ENCODE results near the gene LIMA1.

Gene LIMA1

DNA sequence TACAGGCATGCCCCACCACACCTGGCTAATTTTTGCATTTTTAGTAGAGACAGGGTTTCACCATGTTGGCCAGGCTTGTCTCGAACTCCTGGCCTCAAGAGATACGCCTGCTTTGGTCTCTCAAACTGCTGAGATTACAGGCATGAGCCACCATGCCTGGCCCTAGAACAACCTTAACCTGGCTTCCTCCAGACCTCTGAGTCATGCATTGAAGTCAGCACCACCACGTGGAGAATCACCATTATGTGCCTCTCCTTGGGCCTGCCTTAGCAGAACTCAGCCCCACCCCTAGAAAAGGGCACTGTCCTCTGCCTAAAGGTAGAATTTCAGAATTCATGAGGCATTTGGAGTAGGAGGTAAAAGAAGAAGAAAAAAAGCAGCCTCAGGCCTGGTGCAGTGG is 49.0 kb downstream of the LIMA1 start:
- DNase-seq (ENCODE audit: low read depth, low spot score): no peak
- H3K4me3 ChIP-seq: no peak overlapping the region
- no peak overlapping the region for H3K9ac ChIP-seq (ENCODE audit: insufficient read length)
- no peaks in the 10 kb centered on the region for H3K9me3 ChIP-seq (ENCODE audit: low read depth, low read length)
- no peaks in the 10 kb centered on the region for H3K36me3 ChIP-seq (ENCODE audit: insufficient read depth, low read length)
- H3K27ac ChIP-seq: no peak overlapping the region
- TF ChIP-seq EZH2 (IDR thresholded peaks at IDR 0.05) (no peak), POLR2AphosphoS5 (IDR thresholded peaks at IDR 0.05; ENCODE audit: borderline replicate concordance, low read depth, low read length) (no peak), FOXP2 (optimal IDR thresholded peaks at IDR 0.05; ENCODE audit: control extremely low read depth, extremely low read length, insufficient read depth) (no peak)

DNA sequence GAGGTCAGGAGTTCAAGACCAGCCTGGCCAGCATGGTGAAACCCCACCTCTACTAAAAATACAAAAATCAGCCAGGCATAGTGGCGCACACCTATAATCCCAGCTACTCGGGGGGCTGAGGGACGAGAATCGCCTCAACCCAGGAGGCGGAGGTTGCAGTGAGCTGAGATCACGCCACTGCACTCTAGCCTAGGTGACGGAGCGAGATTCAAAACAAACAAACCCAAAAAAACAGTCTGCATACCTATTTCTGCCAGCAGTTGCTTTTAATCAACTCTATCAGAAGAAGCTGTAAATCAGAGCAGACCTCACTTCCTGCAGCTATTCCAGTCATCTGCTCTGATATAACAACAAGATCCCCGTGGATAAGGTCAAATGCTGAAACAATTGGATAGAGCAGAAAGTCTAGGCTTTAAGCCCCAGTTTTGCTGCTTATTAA is 50.5 kb downstream of the LIMA1 start:
- H3K9ac ChIP-seq (ENCODE audit: insufficient read length): peak overlapping the region; percentile 41
- no peaks in the 10 kb centered on the region for H3K36me3 ChIP-seq (ENCODE audit: insufficient read depth, low read length)
- TF ChIP-seq POLR2AphosphoS5 (IDR thresholded peaks at IDR 0.05; ENCODE audit: borderline replicate concordance, low read depth, low read length) (no peak), EZH2 (IDR thresholded peaks at IDR 0.05) (no peak), FOXP2 (optimal IDR thresholded peaks at IDR 0.05; ENCODE audit: control extremely low read depth, extremely low read length, insufficient read depth) (no peak)
- no peak for DNase-seq (ENCODE audit: low read depth, low spot score)
- no peak overlapping the region for H3K27ac ChIP-seq
- no peaks in the 10 kb centered on the region for H3K9me3 ChIP-seq (ENCODE audit: low read depth, low read length)
- H3K4me3 ChIP-seq: no peak overlapping the region

DNA sequence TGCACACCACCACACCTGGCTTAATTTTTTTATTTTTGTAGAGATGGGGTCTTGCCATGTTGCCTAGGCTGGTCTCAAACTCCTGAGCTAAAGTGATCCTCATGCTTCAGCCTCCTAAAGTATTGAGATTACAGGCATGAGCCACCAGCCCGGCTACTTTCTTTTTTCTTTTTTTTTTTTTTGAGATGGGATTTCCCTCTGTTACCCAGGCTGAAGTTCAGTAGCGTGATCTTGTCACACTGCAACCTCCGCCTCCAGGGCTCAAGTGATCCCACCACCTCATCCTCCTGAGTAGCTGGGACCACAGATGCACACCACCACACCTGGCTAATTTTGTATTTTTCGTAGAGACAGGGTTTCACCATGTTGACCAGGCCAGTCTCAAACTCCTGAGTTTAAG is 51.1 kb downstream of the LIMA1 start:
- no peaks in the 10 kb centered on the region for H3K9me3 ChIP-seq (ENCODE audit: low read depth, low read length)
- TF ChIP-seq FOXP2 (optimal IDR thresholded peaks at IDR 0.05; ENCODE audit: control extremely low read depth, extremely low read length, insufficient read depth): no peak
- no peak for TF ChIP-seq POLR2AphosphoS5 (IDR thresholded peaks at IDR 0.05; ENCODE audit: borderline replicate concordance, low read depth, low read length)
- TF ChIP-seq EZH2 (IDR thresholded peaks at IDR 0.05): no peak
- no peak overlapping the region for H3K27ac ChIP-seq
- H3K36me3 ChIP-seq (ENCODE audit: insufficient read depth, low read length): no peaks in the 10 kb centered on the region
- H3K9ac ChIP-seq (ENCODE audit: insufficient read length): no peak overlapping the region
- H3K4me3 ChIP-seq: no peak overlapping the region
- no peak for DNase-seq (ENCODE audit: low read depth, low spot score)

DNA sequence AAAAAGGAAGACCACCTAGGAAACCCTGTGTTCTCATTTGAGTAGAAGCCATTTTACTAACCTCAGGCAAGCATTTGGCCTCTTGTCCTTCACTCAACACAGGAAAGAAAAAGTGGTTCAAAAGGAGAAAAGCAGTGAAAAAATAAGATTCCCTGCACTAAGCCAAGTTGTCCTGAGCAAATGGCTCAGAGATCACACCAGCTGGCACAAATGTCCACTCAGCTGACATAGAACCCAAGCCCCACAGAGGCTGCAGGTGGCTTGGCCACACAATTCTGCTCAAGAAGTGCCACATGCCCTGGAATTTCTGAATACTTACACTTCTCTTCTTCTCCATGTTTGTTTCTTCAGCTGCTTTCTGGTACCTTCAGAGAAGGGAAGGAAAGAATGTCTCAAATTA is 52.0 kb downstream of the LIMA1 start:
- Histone ChIP-seq H3K27ac (no peak overlapping the region), H3K4me3 (no peak overlapping the region), H3K9ac (ENCODE audit: insufficient read length) (no peak overlapping the region), H3K9me3 (ENCODE audit: low read depth, low read length) (no peaks in the 10 kb centered on the region), H3K36me3 (ENCODE audit: insufficient read depth, low read length) (no peaks in the 10 kb centered on the region)
- no peak for TF ChIP-seq POLR2AphosphoS5 (IDR thresholded peaks at IDR 0.05; ENCODE audit: borderline replicate concordance, low read depth, low read length)
- TF ChIP-seq EZH2 (IDR thresholded peaks at IDR 0.05): no peak
- TF ChIP-seq FOXP2 (optimal IDR thresholded peaks at IDR 0.05; ENCODE audit: control extremely low read depth, extremely low read length, insufficient read depth): no peak
- DNase-seq (ENCODE audit: low read depth, low spot score): no peak

DNA sequence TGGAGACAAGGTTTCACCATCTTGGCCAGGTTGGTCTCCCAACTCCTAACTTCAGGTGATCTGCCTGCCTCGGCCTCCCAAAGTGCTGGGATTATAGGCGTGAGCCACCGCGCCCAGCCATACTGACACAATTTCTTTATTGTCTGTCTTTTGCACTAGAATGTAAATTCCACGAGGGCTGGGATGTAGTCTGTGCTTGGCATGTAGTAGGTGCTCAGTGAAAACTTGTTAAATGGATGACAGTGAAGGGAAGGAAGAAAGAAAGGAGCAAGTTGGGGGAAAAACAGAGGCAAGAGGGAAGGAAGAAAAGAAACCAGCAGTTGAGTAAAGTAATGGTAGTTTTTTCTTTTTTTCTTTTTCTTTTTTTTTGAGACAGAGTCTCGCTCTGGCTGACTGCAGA is 53.1 kb downstream of the LIMA1 start:
- no peak overlapping the region for H3K4me3 ChIP-seq
- no peak overlapping the region for H3K9ac ChIP-seq (ENCODE audit: insufficient read length)
- no peak for TF ChIP-seq EZH2 (IDR thresholded peaks at IDR 0.05)
- H3K9me3 ChIP-seq (ENCODE audit: low read depth, low read length): no peaks in the 10 kb centered on the region
- no peak for DNase-seq (ENCODE audit: low read depth, low spot score)
- no peak overlapping the region for H3K27ac ChIP-seq
- no peaks in the 10 kb centered on the region for H3K36me3 ChIP-seq (ENCODE audit: insufficient read depth, low read length)

DNA sequence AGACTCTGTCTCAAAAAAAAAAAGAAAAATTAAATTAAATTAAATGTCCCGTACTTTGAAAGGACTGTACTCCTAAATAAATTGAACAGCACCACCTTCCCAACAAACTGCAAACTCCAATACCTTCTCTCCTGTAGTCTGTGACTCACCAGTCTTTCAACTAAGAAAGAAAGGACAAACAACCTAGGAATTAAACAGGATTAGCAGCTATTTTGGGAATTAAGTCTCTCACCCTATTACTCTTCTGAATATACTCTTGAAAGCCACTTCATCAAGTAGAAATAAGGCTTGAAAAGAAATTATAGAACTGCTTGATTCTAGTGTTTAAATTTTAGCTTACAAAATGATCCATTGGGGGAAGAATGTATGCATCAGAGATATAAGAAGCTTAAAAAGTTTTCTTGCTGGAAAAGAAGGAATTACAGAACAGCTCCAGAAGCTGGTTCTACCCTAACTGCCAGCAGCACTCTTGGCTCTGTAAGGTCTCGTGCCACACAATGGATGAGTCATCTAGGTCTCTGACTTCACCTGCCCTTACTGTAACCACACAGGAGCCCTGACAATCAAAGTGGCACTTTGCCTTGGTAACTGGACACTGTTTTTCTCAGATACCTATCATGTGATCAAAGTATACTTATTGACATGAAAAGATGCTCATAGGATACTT is 59.2 kb downstream of the LIMA1 start:
- no peak for TF ChIP-seq FOXP2 (optimal IDR thresholded peaks at IDR 0.05; ENCODE audit: control extremely low read depth, extremely low read length, insufficient read depth)
- TF ChIP-seq EZH2 (IDR thresholded peaks at IDR 0.05): no peak
- TF ChIP-seq POLR2AphosphoS5 (IDR thresholded peaks at IDR 0.05; ENCODE audit: borderline replicate concordance, low read depth, low read length): no peak
- H3K9me3 ChIP-seq (ENCODE audit: low read depth, low read length): no peaks in the 10 kb centered on the region
- peak overlapping the region; percentile 70 for H3K27ac ChIP-seq
- H3K36me3 ChIP-seq (ENCODE audit: insufficient read depth, low read length): no peaks in the 10 kb centered on the region; the same call in 1 of the 2 replicates
- no peak overlapping the region for H3K4me3 ChIP-seq
- no peak for DNase-seq (ENCODE audit: low read depth, low spot score)
- no peak overlapping the region for H3K9ac ChIP-seq (ENCODE audit: insufficient read length)

DNA sequence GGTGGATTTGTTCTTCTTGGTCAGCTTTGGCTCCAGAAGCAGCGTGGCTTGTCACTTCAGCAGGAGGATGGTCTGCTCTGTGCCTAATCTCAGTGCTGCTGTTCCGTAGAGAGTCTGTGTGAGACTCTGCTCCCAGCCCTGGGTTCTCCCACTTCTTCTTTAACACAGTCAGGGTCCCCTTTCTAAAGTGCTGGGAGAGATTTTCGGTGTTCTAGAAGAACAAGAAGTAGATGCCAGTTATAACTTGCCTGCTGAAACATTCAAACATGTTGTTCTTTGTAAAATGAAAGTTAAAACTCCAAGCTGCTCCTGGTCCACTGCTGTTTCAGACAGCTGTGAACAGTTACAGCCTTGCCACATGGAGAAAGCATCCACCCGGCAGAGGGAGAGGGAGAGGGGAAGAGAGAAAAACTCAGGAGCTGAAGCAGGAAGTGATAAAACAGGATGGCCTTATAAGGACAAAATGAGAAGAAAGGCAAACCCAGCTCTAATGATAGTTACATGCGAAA is 61.0 kb downstream of the LIMA1 start:
- Histone ChIP-seq H3K9ac (ENCODE audit: insufficient read length) (peak overlapping the region; percentile 75), H3K4me3 (peak overlapping the region; percentile 85), H3K27ac (peak overlapping the region; percentile 98), H3K9me3 (ENCODE audit: low read depth, low read length) (no peaks in the 10 kb centered on the region), H3K36me3 (ENCODE audit: insufficient read depth, low read length) (peaks cover 12% of the 10 kb centered on the region)
- TF ChIP-seq FOXP2 (optimal IDR thresholded peaks at IDR 0.05; ENCODE audit: control extremely low read depth, extremely low read length, insufficient read depth): no peak
- TF ChIP-seq POLR2AphosphoS5 (IDR thresholded peaks at IDR 0.05; ENCODE audit: borderline replicate concordance, low read depth, low read length): peak; percentile 92
- DNase-seq (ENCODE audit: low read depth, low spot score): peak; percentile 72

DNA sequence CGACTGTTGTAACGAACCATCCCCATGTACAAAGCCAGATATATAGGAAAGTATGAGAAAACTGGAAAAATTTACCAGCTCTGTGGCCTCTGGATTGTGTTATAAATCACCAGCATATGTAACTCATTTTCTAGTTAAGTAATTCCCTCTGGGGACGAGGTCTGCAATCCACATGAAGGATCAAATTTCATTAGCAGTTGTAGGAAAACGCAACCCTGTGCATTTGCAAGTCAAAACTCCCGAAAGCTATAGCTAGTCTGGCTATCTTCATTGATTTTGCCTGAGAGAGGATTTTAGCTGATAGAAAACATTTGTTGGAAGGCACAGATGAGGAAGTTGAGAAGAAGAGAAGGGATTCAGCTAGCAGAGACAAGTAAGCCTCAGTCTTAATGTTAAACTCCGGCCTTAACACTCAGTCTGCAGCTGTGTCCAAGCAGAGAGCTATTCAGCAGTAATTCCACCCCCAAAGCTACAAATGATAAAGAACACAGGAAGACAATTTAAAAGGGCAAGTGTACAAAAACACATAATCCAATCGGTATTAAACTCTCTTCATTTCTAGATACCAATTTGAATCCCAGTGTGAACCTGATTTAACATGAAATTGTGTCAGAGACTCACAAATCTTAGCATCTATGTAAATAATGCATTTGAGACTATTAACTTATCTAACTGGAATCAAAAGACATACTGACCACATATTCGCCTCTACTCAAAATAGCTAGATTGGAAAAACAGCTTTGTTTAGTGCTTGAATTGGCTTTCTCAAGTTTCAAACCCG is 61.9 kb downstream of the LIMA1 start:
- Histone ChIP-seq H3K27ac (peak overlapping the region; percentile 98), H3K9ac (ENCODE audit: insufficient read length) (peak overlapping the region; percentile 82), H3K4me3 (peak overlapping the region; percentile 85), H3K36me3 (ENCODE audit: insufficient read depth, low read length) (peaks cover 12% of the 10 kb centered on the region), H3K9me3 (ENCODE audit: low read depth, low read length) (no peaks in the 10 kb centered on the region)
- peak; percentile 98 for DNase-seq (ENCODE audit: low read depth, low spot score)
- peak; percentile 75 for TF ChIP-seq POLR2AphosphoS5 (IDR thresholded peaks at IDR 0.05; ENCODE audit: borderline replicate concordance, low read depth, low read length)
- TF ChIP-seq EZH2 (IDR thresholded peaks at IDR 0.05): no peak

All from SK-N-MC (cell line).